ENCODE data around the gene EVPLL.
"Not testable (repeated sequence)": the region's sequence is repeated elsewhere in the genome, so short reads cannot be mapped to it uniquely, and the experiment has no call there.

The EVPLL gene

DNA sequence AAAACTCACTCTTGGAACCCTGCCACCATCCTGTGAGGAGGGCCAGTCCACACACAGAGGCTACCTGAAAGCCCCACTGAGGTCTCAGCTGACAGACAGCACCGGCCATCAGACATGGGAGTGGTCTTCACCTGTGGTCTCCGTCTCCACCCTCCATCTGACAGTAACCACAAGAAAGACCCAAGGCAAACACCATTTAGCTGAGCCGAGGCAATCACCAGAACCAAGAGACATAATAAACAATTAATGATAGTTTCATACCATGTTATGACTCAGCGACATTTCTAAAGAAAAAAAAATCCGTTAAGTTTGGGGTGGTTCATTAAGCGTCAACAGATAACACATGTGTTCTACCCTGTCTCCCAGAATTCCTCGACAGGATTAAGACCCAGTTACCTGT, 6.1 kb upstream of the EVPLL start:
- no peak for TF ChIP-seq TOX (CRISPR knock-in tag; IDR thresholded peaks at IDR 0.05; ENCODE audit: borderline replicate concordance)
- TF ChIP-seq, protein P1, sequence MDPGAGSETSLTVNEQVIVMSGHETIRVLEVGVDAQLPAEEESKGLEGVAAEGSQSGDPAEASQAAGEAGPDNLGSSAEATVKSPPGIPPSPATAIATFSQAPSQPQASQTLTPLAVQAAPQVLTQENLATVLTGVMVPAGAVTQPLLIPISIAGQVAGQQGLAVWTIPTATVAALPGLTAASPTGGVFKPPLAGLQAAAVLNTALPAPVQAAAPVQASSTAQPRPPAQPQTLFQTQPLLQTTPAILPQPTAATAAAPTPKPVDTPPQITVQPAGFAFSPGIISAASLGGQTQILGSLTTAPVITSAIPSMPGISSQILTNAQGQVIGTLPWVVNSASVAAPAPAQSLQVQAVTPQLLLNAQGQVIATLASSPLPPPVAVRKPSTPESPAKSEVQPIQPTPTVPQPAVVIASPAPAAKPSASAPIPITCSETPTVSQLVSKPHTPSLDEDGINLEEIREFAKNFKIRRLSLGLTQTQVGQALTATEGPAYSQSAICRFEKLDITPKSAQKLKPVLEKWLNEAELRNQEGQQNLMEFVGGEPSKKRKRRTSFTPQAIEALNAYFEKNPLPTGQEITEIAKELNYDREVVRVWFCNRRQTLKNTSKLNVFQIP (CRISPR knock-in tag; IDR thresholded peaks at IDR 0.05; ENCODE audit: borderline replicate concordance, low read depth), result no peak
- TF ChIP-seq ARNTL (CRISPR knock-in tag; IDR thresholded peaks at IDR 0.05; ENCODE audit: borderline replicate concordance, low read depth), result no peak
- no peak for TF ChIP-seq TCF4 (CRISPR knock-in tag; IDR thresholded peaks at IDR 0.05; ENCODE audit: borderline replicate concordance)
- no peak for TF ChIP-seq OSR1 (CRISPR knock-in tag; IDR thresholded peaks at IDR 0.05)
- TF ChIP-seq ZNF70 (CRISPR knock-in tag; IDR thresholded peaks at IDR 0.05), result no peak
- no peak for TF ChIP-seq BACH2 (CRISPR knock-in tag; IDR thresholded peaks at IDR 0.05; ENCODE audit: borderline replicate concordance)
- no peak for TF ChIP-seq CREB5 (CRISPR knock-in tag; IDR thresholded peaks at IDR 0.05; ENCODE audit: low read depth)
- no peak for TF ChIP-seq ZNF565 (CRISPR knock-in tag; conservative IDR thresholded peaks at IDR 0.05; ENCODE audit: low read depth)
- no peak for TF ChIP-seq CSDC2 (CRISPR knock-in tag; IDR thresholded peaks at IDR 0.05)
- TF ChIP-seq, protein P2, sequence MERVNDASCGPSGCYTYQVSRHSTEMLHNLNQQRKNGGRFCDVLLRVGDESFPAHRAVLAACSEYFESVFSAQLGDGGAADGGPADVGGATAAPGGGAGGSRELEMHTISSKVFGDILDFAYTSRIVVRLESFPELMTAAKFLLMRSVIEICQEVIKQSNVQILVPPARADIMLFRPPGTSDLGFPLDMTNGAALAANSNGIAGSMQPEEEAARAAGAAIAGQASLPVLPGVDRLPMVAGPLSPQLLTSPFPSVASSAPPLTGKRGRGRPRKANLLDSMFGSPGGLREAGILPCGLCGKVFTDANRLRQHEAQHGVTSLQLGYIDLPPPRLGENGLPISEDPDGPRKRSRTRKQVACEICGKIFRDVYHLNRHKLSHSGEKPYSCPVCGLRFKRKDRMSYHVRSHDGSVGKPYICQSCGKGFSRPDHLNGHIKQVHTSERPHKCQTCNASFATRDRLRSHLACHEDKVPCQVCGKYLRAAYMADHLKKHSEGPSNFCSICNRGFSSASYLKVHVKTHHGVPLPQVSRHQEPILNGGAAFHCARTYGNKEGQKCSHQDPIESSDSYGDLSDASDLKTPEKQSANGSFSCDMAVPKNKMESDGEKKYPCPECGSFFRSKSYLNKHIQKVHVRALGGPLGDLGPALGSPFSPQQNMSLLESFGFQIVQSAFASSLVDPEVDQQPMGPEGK (CRISPR knock-in tag; IDR thresholded peaks at IDR 0.05; ENCODE audit: borderline replicate concordance), result no peak
- TF ChIP-seq ESRRG (CRISPR knock-in tag; IDR thresholded peaks at IDR 0.05), result no peak
- TF ChIP-seq RARB (CRISPR knock-in tag; IDR thresholded peaks at IDR 0.05), result no peak
- no peak for ATAC-seq

- ATAC-seq, result not testable (repeated sequence)
Observed at GRCh38 chr17:18373181-18373580, 4.4 kb upstream of the EVPLL start.

DNA sequence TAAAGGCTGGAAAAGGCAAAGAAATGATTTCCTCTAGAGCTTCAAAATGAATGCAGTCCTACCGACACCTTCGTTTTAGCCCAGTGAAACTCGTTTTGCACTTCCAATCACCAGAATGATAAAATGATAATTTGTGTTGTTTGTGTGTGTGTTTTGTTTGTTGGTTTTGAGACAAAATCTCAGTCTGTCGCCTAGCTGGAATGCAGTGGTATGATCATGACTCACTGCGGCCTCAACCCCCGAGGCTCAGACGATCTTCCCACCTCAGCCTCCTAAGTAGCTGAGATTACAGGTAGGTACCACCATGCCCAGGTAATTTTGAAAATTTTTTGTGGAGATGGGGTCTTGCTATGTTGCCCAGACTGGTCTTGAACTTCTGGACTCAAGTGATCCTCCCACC, 3.4 kb upstream of the EVPLL start:
- no peak for ATAC-seq
- TF ChIP-seq ISL1 (CRISPR knock-in tag; IDR thresholded peaks at IDR 0.05), result no peak
- TF ChIP-seq ZNF8 (CRISPR knock-in tag; IDR thresholded peaks at IDR 0.05), result no peak
- TF ChIP-seq BACH2 (CRISPR knock-in tag; IDR thresholded peaks at IDR 0.05; ENCODE audit: borderline replicate concordance), result no peak
- TF ChIP-seq PPARA (CRISPR knock-in tag; IDR thresholded peaks at IDR 0.05; ENCODE audit: borderline replicate concordance), result no peak
- TF ChIP-seq, protein P2 (CRISPR knock-in tag; IDR thresholded peaks at IDR 0.05; ENCODE audit: borderline replicate concordance), result no peak
- no peak for TF ChIP-seq ZC3H10 (CRISPR knock-in tag; IDR thresholded peaks at IDR 0.05)
- no peak for TF ChIP-seq ZFP3 (CRISPR knock-in tag; IDR thresholded peaks at IDR 0.05)
- no peak for TF ChIP-seq OSR1 (CRISPR knock-in tag; IDR thresholded peaks at IDR 0.05)

DNA sequence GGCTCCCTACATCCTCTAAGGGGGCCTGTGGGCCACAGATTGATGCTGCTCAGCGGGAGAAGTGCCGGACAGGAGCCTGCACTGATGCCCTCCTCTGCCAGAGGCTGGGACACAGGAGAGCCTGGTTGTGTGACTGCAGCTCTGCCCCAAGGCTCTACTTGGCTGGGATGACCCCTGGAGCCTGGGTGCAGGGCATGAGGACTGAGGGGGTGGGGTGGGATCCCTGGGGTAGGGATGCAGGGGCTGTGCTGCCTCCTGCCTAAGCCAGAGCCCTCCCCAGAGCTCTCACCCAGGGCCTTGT, 577 bp downstream of the EVPLL start:
- no peak for TF ChIP-seq BACH2 (CRISPR knock-in tag; IDR thresholded peaks at IDR 0.05; ENCODE audit: borderline replicate concordance)
- TF ChIP-seq, protein P2 (CRISPR knock-in tag; IDR thresholded peaks at IDR 0.05; ENCODE audit: borderline replicate concordance), result no peak
- no peak for TF ChIP-seq PPARA (CRISPR knock-in tag; IDR thresholded peaks at IDR 0.05; ENCODE audit: borderline replicate concordance)
- TF ChIP-seq, protein P3, sequence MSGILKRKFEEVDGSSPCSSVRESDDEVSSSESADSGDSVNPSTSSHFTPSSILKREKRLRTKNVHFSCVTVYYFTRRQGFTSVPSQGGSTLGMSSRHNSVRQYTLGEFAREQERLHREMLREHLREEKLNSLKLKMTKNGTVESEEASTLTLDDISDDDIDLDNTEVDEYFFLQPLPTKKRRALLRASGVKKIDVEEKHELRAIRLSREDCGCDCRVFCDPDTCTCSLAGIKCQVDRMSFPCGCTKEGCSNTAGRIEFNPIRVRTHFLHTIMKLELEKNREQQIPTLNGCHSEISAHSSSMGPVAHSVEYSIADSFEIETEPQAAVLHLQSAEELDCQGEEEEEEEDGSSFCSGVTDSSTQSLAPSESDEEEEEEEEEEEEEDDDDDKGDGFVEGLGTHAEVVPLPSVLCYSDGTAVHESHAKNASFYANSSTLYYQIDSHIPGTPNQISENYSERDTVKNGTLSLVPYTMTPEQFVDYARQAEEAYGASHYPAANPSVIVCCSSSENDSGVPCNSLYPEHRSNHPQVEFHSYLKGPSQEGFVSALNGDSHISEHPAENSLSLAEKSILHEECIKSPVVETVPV (CRISPR knock-in tag; IDR thresholded peaks at IDR 0.05), result no peak
- TF ChIP-seq ARNTL (CRISPR knock-in tag; IDR thresholded peaks at IDR 0.05; ENCODE audit: borderline replicate concordance, low read depth), result no peak
- no peak for TF ChIP-seq CSDC2 (CRISPR knock-in tag; IDR thresholded peaks at IDR 0.05)
- TF ChIP-seq, protein P1 (CRISPR knock-in tag; IDR thresholded peaks at IDR 0.05; ENCODE audit: borderline replicate concordance, low read depth), result no peak
- TF ChIP-seq GLIS3 (CRISPR knock-in tag; IDR thresholded peaks at IDR 0.05), result no peak
- no peak for TF ChIP-seq ISL1 (CRISPR knock-in tag; IDR thresholded peaks at IDR 0.05)
- no peak for TF ChIP-seq ZC3H10 (CRISPR knock-in tag; IDR thresholded peaks at IDR 0.05)
- TF ChIP-seq ZNF565 (CRISPR knock-in tag; conservative IDR thresholded peaks at IDR 0.05; ENCODE audit: low read depth), result no peak
- no peak for ATAC-seq

- ATAC-seq, result not testable (repeated sequence)
Observed at GRCh38 chr17:18378614-18379013, 1.0 kb downstream of the EVPLL start.
